SK-N-MC (cell line): Measurements from ENCODE around the gene SAT1.

Experiments
- EZH2 ChIP-seq: fragments of 200-600 bp; sonication (generic); IDR thresholded peaks from one replicate; pipeline ENCODE4 v1.6.1; 2017; ENCODE audit warnings: antibody characterized with exemption
- POLR2AphosphoS5 ChIP-seq: IDR thresholded peaks from 2 replicates; pipeline ENCODE4 v1.6.1; 2012; ENCODE audit warnings: mild to moderate bottlenecking, low read depth, low read length, borderline replicate concordance

- TF ChIP-seq EZH2 (no peak), POLR2AphosphoS5 (no peak)
Measured at GRCh38 chrX:23822841-23823240, 39.9 kb downstream of the SAT1 start.
